Endothelial cell of umbilical vein (primary cell): ENCODE measurements around the gene TPST1.

ENCODE experiments used
- FOS ChIP-seq: IDR thresholded peaks from 2 replicates; pipeline ENCODE4 v1.6.1; 2011; ENCODE audit warnings: mild to moderate bottlenecking, low read length, moderate library complexity, borderline replicate concordance; ENCODE audit not compliant: insufficient read depth
- GATA2 ChIP-seq: IDR thresholded peaks from 2 replicates; pipeline ENCODE4 v1.7.0; 2011; ENCODE audit warnings: low read depth, mild to moderate bottlenecking, moderate library complexity, mixed read lengths, low read length; ENCODE audit not compliant: insufficient read length, insufficient read depth
- MYC ChIP-seq: IDR thresholded peaks from one replicate; pipeline ENCODE4 v1.6.1; 2011; ENCODE audit warnings: mild to moderate bottlenecking, low read depth, low read length
- POLR2A ChIP-seq: IDR thresholded peaks from 2 replicates; pipeline ENCODE4 v1.6.1; 2012; ENCODE audit warnings: low read depth, mild to moderate bottlenecking, control low read depth, low read length
- POLR2AphosphoS5 ChIP-seq: IDR thresholded peaks from 2 replicates; pipeline ENCODE4 v1.6.1; 2012; ENCODE audit warnings: low read depth, mild to moderate bottlenecking, control low read depth, low read length, moderate library complexity; ENCODE audit not compliant: insufficient read depth
- TF ChIP-seq, protein P1 (sequence below), 2 donors: IDR thresholded peaks; 1 replicate in 1 of 2; 2 replicates in 1 of 2; pipeline ENCODE4 v1.5.1; 2011; ENCODE audit warnings: low read length in 2 of 2, mild to moderate bottlenecking in 2 of 2, moderate library complexity in 2 of 2, control low read depth in 1 of 2, inconsistent platforms in 1 of 2, low read depth in 1 of 2; ENCODE audit not compliant: insufficient read depth in 1 of 2; ENCODE audit errors: extremely low read depth in 1 of 2
- TF ChIP-seq, protein P2 (sequence below): IDR thresholded peaks from 2 replicates; pipeline ENCODE4 v1.6.1; 2011; ENCODE audit not compliant: insufficient read depth, insufficient read length

DNA sequence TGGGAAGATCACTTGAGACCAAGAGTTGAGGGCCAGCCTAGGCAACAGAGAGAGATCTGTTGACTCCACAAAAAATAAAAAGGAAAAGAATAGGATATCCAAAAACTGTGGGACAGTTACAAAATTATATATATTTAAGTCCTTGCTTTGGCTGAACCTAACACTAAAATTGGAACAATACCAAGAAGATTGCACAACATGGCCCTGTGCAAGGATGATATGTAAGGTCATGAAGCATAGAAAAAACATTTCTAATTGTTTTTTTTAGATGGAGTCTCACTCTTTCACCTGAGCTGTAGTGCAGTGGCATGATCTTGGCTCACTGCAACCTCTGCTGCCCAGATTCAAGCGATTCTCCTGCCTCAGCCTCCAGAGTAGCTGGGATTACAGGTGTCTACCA, 139.0 kb downstream of the TPST1 start:
- TF ChIP-seq, protein P1, sequence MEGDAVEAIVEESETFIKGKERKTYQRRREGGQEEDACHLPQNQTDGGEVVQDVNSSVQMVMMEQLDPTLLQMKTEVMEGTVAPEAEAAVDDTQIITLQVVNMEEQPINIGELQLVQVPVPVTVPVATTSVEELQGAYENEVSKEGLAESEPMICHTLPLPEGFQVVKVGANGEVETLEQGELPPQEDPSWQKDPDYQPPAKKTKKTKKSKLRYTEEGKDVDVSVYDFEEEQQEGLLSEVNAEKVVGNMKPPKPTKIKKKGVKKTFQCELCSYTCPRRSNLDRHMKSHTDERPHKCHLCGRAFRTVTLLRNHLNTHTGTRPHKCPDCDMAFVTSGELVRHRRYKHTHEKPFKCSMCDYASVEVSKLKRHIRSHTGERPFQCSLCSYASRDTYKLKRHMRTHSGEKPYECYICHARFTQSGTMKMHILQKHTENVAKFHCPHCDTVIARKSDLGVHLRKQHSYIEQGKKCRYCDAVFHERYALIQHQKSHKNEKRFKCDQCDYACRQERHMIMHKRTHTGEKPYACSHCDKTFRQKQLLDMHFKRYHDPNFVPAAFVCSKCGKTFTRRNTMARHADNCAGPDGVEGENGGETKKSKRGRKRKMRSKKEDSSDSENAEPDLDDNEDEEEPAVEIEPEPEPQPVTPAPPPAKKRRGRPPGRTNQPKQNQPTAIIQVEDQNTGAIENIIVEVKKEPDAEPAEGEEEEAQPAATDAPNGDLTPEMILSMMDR (IDR thresholded peaks at IDR 0.05; ENCODE audit: extremely low read depth in 1 of 2, insufficient read depth in 1 of 2, low read depth in 1 of 2, low read length in 2 of 2), result no peak
- TF ChIP-seq POLR2A (no peak), FOS (no peak), GATA2 (no peak), MYC (no peak), POLR2AphosphoS5 (no peak)
- TF ChIP-seq, protein P2, sequence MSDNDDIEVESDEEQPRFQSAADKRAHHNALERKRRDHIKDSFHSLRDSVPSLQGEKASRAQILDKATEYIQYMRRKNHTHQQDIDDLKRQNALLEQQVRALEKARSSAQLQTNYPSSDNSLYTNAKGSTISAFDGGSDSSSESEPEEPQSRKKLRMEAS, result no peak
